H1 (cell line): Measurements from ENCODE around the gene CRABP1. TPM values are rescaled to one million over a fixed set of nuclear protein-coding genes. Genes with fewer than 3 reads are reported as not detected.

Experiments used
- CBX8 ChIP-seq: fragments of 300-800, 300-1000 bp; sonication (generic); IDR thresholded peaks from 2 replicates; pipeline ENCODE4 v1.7.1; 2016; ENCODE audit warnings: low read depth, low read length, borderline replicate concordance
- CEBPB ChIP-seq: IDR thresholded peaks from 2 replicates; pipeline ENCODE4 v1.6.1; 2012; ENCODE audit warnings: low read depth, low read length
- POLR2A ChIP-seq, 2 experiments: IDR thresholded peaks; 1 replicate in 1 of 2; 2 replicates in 1 of 2; pipeline ENCODE4 v1.6.1; 2011; ENCODE audit warnings: low read depth in 2 of 2, low read length in 2 of 2, mild to moderate bottlenecking in 2 of 2; ENCODE audit errors: control extremely low read depth in 1 of 2
- polyA plus RNA-seq, 7 experiments: library from polyadenylated mRNA; depleted of rRNA in 3 of 7; stranded (reverse) in 5 of 7; unstranded in 2 of 7; fragments of >200 nt in 5 of 7; fragments of 200-250 nt in 2 of 7; gene quantifications; 1 replicate in 5 of 7; 2 replicates in 1 of 7; 4 replicates in 1 of 7; pipeline versions ENCODE4 v1.2.1 to v1.2.3, GENCODE V29; 2011 to 2013; ENCODE audit warnings: missing spikeins in 2 of 7, mixed read lengths in 2 of 7
- total RNA-seq: library from RNA; stranded (reverse); fragmentation: NEBNext Ultra II Directional; extraction: Animal tissue kit (Norgen Biotek cat#: 25700); gene quantifications from 2 replicates; pipeline ENCODE4 v1.2.1, GENCODE V29; 2021
- TF ChIP-seq, protein P1 (sequence below): IDR thresholded peaks from 2 replicates; pipeline ENCODE4 v1.6.1; 2012; ENCODE audit warnings: inconsistent platforms
- TF ChIP-seq, protein P2 (sequence below), 3 experiments: IDR thresholded peaks; 1 replicate in 2 of 3; 2 replicates in 1 of 3; pipeline versions ENCODE4 v1.5.1 to v1.6.1; 2011; ENCODE audit warnings: low read length in 3 of 3, mild to moderate bottlenecking in 3 of 3, inconsistent platforms in 2 of 3, low read depth in 1 of 3, moderate library complexity in 1 of 3; ENCODE audit not compliant: insufficient read depth in 1 of 3; ENCODE audit errors: control extremely low read depth in 1 of 3

The CRABP1 gene
- total and polyA plus RNA-seq, 2 of the 8 experiments (the other 6 are each of a cell fraction or from before 2014, with no cell fraction given): 385 to 655 TPM

- TF ChIP-seq CBX8 (no peak), POLR2A (IDR thresholded peaks at IDR 0.05; ENCODE audit: control extremely low read depth in 1 of 2, low read depth in 2 of 2, low read length in 2 of 2) (no peak), CEBPB (no peak)
- TF ChIP-seq, protein P1, sequence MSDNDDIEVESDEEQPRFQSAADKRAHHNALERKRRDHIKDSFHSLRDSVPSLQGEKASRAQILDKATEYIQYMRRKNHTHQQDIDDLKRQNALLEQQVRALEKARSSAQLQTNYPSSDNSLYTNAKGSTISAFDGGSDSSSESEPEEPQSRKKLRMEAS: no peak
- TF ChIP-seq, protein P2, sequence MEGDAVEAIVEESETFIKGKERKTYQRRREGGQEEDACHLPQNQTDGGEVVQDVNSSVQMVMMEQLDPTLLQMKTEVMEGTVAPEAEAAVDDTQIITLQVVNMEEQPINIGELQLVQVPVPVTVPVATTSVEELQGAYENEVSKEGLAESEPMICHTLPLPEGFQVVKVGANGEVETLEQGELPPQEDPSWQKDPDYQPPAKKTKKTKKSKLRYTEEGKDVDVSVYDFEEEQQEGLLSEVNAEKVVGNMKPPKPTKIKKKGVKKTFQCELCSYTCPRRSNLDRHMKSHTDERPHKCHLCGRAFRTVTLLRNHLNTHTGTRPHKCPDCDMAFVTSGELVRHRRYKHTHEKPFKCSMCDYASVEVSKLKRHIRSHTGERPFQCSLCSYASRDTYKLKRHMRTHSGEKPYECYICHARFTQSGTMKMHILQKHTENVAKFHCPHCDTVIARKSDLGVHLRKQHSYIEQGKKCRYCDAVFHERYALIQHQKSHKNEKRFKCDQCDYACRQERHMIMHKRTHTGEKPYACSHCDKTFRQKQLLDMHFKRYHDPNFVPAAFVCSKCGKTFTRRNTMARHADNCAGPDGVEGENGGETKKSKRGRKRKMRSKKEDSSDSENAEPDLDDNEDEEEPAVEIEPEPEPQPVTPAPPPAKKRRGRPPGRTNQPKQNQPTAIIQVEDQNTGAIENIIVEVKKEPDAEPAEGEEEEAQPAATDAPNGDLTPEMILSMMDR (IDR thresholded peaks at IDR 0.05; ENCODE audit: control extremely low read depth in 1 of 3, insufficient read depth in 1 of 3, low read depth in 1 of 3, low read length in 3 of 3): no peak
These were observed 18.1 kb downstream of the CRABP1 start (continued) for GRCh38 chr15:78358102-78358870.
